Measurements from ENCODE around the gene MYMK.

Gene MYMK

DNA sequence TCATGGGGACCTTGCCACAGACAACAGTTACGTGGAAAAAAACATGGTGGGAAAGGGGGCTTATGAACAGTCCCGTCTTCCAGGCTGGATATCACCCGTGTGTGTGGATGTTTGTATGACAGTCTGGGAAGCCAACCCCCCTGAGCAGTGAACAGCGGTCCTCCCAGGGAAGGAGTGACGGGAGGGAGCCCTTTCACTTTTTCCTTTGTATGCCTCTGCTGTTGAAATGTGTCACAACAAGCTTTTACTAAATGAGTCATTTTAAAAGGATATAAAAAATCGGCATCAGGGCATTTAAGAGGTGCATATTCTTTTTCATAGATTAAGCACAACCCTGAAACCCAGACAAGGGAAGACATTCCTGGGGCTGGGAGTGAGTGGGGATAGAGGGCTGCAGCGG lies 5.1 kb downstream of the MYMK start:
- no peak for DNase-seq (ENCODE audit: low read depth in 4 of 4, low spot score in 1 of 4)

DNA sequence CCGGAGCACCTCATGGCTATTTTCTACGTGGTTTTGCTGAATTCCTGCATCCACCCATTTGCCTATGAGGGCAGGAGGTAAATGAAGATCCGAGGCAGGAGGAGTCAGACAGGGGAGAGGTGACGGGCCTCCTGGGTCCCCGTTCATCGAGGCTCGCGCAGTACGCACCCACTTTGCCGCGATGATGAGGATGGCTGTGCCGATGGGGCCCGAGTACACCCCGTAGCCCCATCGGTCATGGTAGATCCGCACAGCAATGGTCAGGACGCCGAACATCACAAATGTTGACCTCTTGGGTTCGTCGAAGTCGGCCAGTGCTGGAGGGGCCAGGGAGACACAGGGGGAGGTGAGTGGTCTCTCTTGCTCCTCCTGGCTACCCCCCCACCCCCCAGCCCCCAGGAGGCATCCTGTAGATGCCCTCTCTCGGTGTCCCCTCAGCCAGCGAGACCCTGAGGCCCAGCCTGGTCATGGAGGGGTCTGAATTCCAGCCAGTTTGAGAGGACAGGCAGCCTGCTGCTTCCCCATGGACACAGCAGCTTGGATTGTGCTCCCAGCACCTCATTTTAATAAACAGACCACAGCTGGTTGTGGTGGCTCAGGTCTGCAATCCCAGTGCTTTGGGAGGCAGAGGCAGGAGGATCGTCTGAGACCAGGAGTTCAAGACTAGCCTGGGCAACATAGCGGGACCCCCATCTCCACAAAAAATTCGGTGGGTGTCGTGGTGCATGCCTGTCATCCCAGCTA lies 5.9 kb downstream of the MYMK start:
- DNase-seq (ENCODE audit: low read depth in 4 of 4, low spot score in 1 of 4) = no peak

DNA sequence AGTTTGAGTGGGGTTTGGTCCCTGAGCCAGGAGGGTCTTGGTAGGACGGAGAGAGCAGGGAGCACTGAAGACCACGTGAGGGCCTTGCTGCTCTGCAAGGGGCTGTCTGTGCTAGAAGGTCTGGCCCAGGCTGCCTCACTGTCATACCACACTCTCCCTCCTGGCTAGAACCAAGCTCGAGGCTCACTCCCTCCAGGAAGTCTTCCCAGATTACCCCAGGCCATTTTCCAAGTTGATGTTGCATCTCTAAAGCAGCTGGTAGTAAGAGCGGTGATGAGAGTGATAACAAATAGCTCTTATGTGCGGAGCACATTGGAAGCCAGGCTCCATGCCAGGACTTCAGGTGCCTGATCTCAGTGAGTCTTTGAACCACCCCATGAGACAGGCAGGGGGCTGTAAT lies 6.6 kb downstream of the MYMK start:
- no peak for DNase-seq (ENCODE audit: low read depth in 4 of 4, low spot score in 1 of 4)

DNA sequence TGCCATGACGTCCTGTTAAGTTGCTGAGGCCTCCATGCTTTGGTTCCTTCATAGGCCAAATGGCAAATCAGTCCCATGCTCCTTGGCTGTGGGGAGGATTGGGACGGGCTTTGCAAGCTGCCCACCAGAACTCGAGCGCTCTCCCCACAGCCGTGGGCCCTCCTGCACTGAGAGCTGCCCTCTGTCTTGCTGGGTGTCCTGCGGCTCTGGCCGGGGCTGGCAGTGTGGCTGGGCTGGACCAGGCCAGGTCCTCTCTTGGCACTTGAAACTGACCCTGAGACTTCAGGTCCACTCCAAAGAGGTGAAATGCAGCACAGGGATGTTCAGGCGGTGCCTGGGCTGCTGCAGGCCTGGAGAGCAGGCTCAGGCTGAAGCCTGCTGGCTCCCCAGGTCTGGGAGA lies 7.0 kb downstream of the MYMK start:
- no peak for DNase-seq (ENCODE audit: low read depth in 4 of 4, low spot score in 1 of 4)

DNA sequence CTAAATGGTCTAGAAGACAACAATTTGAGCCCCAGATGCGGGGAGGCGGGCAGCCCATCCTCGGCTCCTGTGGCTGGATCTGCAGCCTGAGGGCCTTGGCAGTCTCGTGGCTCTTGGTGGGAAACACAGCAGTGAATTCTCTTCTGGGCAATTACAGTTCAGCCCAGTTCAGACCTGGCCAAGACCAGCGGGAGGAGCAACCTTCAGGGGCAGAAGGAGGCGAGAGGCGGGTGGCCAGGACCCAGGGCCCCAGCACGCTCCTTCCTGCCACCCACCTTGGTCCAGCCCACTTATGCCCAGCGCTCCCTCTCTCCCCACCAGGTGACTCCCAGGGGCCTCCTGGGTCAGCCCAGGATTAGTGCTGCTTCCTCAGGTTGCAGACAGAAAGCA lies 7.8 kb downstream of the MYMK start:
- DNase-seq (ENCODE audit: low read depth in 4 of 4, low spot score in 1 of 4) = no peak

DNA sequence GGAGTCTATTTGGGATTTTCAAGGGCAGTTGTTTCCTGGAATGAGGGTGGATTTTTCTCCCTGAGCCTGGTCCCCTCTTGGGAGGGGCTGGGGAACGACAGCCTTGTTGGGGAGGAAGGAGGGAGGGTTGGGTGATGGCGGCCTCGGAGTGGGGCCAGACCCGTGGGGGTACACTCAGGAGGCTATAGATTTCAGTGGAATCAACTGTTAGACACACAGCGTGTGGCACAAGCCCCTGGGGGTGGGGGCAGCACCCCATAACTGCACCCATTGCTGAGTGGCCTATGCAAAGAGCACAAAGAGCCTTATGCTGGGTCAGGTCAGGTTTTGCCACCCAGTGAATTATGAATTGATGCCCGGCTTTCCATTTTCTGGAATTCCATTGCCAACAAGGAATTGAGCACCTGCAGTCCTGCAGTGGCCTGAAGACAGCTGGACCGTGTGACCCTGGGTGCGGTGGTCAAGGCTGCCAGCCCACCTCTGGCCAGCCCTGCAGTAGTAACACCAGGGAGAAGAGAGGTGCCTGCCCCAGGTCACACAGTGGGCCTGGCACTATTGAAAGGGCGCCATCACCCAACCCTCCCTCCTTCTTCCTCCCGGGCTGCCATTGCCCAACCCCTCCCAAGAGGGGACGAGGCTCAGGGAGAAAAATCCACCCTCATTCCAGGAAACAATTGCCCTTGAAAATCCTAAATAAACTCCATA lies 8.4 kb downstream of the MYMK start:
- DNase-seq (ENCODE audit: low read depth in 4 of 4, low spot score in 1 of 4) = no peak

DNA sequence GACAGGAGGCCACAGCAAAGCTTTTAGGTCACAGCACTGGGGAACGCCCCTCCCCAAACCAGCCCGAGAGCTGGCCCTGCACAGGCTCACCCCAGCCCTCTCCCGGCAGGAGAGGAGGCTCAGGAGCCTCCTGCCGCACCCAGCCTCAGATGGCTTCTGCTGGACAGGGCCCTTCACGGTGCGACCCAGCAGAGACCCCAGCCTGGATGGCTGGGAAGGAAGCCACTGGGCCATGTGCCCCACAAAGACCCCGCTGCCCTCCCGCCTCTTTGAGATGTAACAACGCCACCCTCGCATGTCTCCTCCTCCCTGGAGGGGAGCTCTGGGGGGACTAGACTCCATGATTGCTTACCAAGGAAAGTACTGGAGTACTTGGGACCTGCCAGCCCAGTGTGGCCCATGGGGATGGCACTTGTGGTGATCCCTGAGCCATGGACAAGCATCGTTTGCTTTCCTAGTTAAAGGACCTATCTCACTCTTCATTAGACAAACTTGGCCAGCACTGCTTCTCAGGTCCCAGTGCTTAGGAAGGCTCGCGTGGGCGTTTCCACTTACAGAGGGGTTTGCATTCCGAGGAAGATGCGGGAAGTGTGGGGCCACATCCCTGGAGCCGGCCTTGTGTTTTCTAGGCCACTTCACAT lies 9.0 kb downstream of the MYMK start:
- no peak for DNase-seq (ENCODE audit: low read depth in 4 of 4, low spot score in 1 of 4)

DNA sequence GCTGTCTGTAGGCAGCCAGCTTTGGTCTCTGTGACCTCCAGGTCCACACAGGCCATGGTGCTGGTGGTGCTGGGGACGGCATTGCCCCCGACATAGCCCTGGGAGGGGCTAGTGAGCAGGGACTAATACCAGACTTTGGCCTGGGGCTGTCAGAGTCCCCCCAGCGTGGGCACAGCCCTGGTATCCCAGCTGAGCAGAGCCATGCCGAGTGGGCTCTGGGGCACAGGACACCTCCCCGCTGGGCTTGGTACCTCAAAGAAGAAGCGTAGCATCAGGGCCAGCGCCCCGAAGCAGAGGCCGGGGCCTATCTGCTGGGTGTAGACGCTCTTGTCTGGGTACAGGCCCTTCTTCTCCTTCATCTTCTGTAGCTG lies 9.5 kb downstream of the MYMK start:
- DNase-seq (ENCODE audit: low read depth in 4 of 4, low spot score in 1 of 4) = no peak

DNA sequence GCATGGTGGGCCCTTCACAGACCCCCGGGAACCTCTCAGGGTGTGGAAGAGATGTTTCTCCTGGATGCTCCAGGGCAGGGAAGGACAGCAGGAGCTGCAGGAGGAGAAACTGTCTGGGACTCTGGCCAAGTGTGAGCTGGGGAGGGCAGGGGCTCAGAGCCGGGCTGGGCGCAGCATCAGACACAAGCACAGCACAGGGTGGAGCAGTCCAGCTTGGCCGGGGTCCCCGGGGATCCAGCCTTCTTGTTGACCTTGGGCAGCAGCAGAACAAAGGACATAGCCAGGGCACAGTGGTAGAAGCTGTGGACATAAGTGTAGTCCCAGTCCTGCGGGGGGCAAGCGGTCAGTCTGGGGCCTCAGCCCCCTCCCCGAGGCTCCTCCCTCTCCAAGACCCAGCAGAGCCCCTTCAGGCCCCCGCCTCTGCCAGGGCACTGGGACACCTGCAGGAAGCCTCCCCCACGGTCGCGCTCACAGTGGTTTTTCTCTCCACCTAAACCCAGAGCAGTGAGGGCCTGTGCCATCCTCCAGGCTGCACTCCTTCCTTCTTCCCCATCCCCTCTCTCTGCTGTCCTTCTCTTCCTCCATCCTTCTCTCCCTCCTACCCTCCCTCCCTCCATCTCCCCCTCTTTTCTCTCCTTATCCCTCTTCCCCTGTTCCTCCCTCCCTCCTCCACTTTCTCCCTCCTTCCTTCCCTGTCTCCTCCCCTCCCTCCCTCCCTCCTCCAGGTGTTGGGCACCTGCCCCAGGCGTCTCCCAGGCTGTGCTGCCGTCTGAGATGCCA lies 10.1 kb downstream of the MYMK start:
- no peak for DNase-seq (ENCODE audit: low read depth in 4 of 4, low spot score in 1 of 4)

DNA sequence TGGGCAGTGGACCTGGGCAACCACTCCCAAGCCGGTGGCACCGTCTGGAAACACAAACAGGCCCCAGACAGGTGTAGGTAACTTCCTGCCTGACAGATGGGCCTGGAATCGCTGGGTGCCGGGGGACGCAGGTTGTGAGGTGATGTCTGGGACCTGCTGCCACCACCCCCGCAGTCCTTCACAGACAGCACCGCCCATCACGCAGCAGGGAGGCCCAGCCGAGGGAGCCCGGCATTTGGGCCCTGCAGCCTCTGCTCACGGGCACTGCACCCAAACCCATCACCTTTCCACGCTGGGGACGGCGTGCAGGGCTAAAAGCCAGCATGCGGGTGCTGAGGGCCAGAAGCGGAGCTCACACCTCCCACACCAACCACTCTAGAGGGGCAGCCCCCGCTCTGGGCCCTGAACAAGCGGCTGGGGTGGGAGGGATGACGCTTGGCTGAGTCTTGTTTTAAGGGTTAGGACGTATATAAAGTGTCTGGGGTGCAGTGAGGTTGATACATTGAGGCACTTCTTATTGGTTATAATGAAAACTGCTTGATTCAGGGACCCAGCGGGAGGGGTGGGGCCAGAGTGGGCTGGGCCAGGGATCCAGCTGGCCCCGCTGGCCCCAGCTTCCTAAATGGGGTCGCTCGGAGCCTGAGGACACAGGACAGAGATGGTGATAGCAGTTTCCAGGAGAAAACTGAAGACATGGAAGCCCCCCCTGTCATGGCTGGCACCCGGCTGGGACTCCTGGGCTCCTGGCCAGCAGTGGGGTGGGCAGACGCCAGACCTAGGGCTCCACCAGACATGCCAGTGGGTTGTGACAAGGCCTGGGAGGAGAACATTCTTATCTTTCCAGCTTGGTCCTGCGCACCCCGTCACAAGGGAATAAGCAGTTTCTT lies 11.3 kb downstream of the MYMK start:
- no peak for DNase-seq (ENCODE audit: low read depth in 4 of 4, low spot score in 1 of 4)

DNA sequence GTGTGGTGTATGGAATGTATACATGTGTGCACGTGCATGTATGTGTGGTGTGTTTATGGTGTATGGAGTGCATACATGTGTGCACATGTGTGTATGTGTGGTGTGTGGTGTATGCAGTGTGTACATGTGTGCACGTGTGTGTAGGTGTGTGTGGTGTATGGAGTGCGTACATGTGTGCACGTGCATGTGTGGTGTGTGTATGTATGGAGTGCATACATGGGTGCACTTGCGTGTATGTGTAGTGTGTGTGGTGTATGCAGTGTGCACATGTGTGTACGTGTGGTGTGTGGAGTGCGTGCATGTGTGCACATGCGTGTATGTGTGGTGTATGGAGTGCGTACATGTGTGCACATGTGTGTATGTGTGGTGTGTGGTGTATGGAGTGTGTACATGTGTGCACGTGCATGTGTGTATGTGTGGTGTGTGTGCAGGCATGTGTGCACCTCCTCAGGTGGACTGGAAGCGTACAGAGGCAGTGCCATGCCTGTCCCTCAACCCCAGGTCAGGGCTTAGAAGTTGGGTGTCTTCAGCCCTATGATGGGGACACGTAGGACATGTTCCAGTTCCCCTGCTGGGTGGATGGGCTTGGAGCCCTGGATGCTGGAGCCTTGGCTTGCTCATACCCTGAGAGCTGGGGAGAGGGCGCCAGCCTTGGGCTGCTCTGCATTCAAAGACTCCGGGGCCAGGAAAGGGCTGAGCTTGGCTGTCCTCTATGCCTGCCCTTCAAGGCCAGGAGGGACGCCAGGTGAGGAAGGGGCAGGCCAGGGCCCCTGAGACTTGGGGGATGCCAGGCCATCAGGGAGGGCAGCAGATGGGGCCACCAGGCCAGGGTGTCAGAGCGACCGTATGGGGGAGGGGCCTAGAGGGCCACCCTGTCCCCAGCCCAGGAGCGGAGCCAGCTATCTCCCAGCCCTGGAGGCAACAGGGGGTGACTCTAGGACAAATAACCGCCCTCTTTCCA lies 12.2 kb downstream of the MYMK start:
- DNase-seq (ENCODE audit: low read depth in 4 of 4, low spot score in 1 of 4) = no peak

DNA sequence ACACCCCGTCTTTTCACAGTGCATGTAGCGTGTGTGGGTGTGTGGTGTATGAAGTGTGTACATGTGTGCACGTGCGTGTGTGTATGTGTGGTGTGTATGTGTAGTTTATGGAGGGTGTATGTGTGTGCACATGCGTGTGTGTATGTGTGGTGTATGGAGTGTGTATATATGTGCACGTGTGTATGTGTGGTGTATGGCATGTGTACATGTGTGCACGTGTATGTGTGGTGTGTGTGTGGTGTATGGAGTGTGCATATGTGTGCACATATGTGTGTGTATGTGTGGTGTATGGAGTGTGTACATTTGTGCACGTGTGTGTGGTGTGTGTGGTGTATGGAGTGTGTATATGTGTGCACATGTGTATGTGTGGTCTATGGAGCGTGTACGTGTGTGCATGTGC lies 13.2 kb downstream of the MYMK start:
- no peak for DNase-seq (ENCODE audit: low read depth in 4 of 4, low spot score in 1 of 4)

DNA sequence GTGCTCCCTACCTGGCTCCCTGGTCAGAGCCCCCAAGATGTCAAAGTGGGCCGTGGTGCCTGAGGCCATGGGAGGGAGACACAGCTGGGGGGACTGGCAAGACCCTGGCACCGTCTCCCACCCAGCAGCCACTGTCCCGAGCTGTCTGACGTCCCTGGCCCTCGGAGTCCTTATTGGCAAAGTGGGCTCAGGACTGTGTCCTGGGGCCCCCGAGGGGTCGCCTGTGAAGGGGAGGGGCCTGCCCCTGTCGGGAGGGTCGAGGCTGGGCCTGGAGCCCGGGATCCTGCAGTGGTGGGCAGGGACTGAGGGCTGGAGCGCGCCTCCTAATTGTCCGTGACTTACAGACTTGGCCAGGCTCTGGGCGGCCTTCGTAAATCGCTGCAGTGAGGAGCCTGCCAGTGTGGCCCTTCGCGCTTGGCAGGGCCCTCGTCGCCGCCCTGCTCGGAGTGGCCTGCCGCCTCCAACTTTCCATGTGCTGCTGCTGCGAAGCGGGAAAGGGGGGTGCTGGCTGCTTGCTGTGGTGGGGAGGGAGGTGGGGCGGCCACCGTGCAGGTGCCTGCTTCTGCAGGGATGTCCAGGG lies 13.7 kb downstream of the MYMK start:
- no peak for DNase-seq (ENCODE audit: low read depth in 4 of 4, low spot score in 1 of 4)

DNA sequence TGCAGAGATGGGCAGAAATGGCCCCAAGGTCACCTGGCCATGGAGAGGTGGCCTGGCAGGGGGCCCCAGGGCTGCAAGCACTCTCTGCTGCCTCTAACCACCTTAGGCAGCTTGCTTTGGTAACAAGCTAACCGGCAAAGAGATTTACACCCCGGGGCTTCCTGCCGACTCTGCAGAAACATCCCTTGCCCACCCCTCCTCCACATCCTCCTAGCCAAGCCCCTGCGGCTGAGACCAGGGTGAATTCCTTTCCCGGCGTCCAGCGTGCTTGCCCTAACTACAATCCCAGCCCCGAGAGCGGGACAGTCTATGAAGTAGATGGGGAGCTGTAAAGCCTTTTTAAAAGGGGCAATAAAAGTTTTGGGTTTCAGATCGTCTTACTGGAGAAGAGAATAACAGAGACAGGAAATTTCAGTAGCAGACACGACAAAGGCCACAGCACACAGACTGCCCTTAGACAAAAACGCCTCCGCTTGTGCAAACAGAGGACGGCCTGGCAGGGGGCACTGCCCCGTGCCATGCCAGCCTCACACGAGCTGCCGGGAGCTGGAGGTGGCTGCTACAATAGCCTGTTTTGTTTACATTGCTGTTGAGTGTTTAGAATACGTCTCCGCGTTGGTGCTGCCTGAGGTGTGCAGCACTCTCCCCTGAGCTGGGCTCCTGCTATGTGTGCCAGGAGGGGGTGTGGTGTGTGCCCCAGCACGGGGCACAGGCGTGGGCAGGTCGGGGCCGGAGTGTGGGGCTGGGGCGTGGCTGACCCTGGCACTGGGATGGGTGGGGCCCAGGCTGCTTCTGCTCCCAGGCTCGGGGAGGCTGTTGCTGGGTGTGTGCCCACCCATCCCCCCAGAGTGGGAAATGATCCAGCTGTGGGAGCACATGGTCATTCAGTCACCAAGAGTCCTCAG lies 15.3 kb downstream of the MYMK start:
- no peak for DNase-seq (ENCODE audit: low read depth in 4 of 4, low spot score in 1 of 4)

DNA sequence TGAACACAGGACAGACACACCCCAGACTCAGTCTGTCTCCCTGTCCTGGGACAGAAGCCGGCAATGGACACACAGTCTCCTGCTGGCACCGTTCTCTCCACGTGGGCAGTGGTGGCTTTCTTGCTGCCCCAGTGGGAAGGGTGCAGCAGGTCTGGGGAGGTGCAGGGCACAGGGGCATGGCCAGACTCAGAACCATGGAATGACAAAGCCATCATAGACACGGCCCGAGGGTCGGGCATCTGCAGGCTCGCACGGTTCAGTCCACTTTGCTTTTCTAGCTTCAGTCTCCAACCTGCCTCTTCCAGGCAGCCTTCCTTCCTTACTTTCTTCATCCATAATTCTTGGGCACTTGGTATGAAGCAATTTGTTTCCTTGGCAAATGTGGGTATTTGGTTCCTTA lies 16.7 kb downstream of the MYMK start:
- no peak for DNase-seq (ENCODE audit: low read depth in 4 of 4, low spot score in 1 of 4)

DNA sequence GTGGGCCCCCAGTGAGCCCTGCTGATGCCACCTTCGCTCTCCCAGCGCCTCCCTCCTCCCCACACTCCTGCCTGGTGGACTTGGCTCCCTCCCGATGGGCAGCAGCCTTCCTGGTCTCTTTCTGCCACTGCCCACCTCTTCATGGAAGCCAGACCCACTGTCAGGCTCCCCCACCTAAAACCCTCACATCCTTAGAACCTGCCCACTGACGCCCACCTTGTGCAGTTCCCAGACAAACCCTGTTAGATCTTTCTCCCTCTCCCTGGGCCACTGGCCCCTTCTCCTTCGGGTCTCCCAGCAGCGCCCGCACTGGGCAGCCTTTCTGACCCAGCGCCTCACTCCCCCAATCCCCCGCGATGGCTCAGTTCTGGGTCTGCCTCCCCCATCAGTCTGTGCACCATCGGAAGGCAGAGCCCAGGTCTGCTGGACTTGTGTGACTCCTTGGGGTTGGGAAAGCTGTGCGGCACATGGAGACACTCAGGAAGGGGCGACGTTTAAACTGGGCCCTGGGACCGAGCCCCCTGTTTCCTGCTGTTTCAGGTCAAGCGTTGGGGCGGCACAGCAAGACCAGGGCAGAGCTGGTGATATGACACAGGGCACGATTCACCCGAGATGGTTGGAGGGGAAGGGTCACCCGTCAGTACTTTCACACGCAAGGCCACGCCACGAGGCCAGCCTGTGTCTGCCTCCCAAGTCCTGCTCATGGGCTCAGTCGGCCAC lies 17.4 kb downstream of the MYMK start:
- no peak for DNase-seq (ENCODE audit: low read depth in 4 of 4, low spot score in 1 of 4)

DNA sequence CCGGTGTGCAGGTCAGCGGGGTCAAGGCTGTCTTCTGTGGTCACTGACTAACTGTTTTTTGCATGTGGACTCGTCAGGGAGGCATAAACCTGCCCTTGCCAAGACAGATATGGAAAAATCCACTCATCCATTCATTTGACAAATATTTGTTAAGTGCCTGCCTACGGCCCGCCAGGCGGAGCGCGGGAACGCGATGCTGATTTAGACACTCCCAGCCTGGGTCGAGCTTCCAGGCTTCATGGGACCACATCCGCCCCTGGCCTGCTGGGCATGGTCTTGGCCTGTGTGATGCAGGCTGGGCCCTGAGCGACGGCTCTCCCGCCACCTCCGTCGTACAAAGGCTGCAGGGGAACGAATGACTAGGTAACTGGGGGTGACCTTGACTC lies 18.1 kb downstream of the MYMK start:
- no peak for DNase-seq (ENCODE audit: low read depth in 4 of 4, low spot score in 1 of 4)

Measured in stimulated activated CD4-positive, alpha-beta T cell treated with anti-CD3 and anti-CD28 coated beads, Interleukin-1b, Interleukin-23, amount 100 ng/mL, for 24 hours (primary cell).